K562 (cell line): ENCODE data around the gene E2F2. TPM values are rescaled to one million over a fixed set of nuclear protein-coding genes. Genes with fewer than 3 reads are reported as not detected.

Experiments used
- ZBTB40 ChIP-seq, 2 experiments: fragments of 450-650 bp in 1 of 2; sonication (generic) in 1 of 2; formaldehyde crosslinking in 1 of 2; IDR thresholded peaks; 2 replicates each; pipeline versions ENCODE4 v1.7.1 to v1.9.0; 2016 to 2022; ENCODE audit warnings: inconsistent platforms in 1 of 2, mild to moderate bottlenecking in 1 of 2, missing genetic modification reagents in 1 of 2
- ZNF407 ChIP-seq: fragments of 450-650 bp; IDR thresholded peaks from 2 replicates; pipeline ENCODE4 v1.6.1; 2016; ENCODE audit warnings: low read depth
- polyA plus RNA-seq, 8 experiments: library from polyadenylated mRNA; depleted of rRNA in 4 of 8; stranded (reverse) in 5 of 8; unstranded in 3 of 8; fragments of >200 nt; fragmentation: Nextera tagmentation in 2 of 8; fragmentation: Illumina TruSeq in 1 of 8; extraction: Ambion mirVana in 2 of 8; extraction: Trizol in 1 of 8; gene quantifications; 2 replicates each; pipeline versions ENCODE4 v1.2.1 to v1.2.3, GENCODE V29; 2011 to 2014; ENCODE audit warnings: inconsistent platforms in 1 of 8, missing spikeins in 1 of 8
- total RNA-seq, 7 experiments: library from RNA; depleted of rRNA in 6 of 7; stranded (reverse); fragments of >200 nt in 6 of 7; fragmentation: Illumina TruSeq in 2 of 7; extraction: Trizol in 2 of 7; gene quantifications; 2 replicates each; pipeline versions ENCODE4 v1.2.1 to v1.2.3, GENCODE V29; 2011 to 2021; ENCODE audit warnings: low replicate concordance in 1 of 7

E2F2 gene
- total and polyA plus RNA-seq, 9 of the 15 experiments (the other 6 are each of a cell fraction or from before 2014, with no cell fraction given) = 3.1 to 25.3 (median 11.4) TPM

- TF ChIP-seq ZBTB40 (IDR thresholded peaks at IDR 0.05) = peak; percentile 71; the same call in 1 of the 2 replicates
- no peak for TF ChIP-seq ZBTB40 (CRISPR knock-in tag; IDR thresholded peaks at IDR 0.05)
- TF ChIP-seq ZNF407 = peak; percentile 38; the same call in 1 of the 2 replicates
Observed at GRCh38 chr1:23568608-23569383, 37.8 kb upstream of the E2F2 start (continued).
